GM18907 (cell line): ENCODE measurements around the gene LRRC26.

Experiments
- ATAC-seq: cut with Tn5 transposase; IDR thresholded peaks from one replicate; pipeline ENCODE4 v1.9.1; 2021; ENCODE audit warnings: mild to moderate bottlenecking, moderate library complexity; ENCODE audit not compliant: unreplicated experiment

Gene LRRC26

DNA sequence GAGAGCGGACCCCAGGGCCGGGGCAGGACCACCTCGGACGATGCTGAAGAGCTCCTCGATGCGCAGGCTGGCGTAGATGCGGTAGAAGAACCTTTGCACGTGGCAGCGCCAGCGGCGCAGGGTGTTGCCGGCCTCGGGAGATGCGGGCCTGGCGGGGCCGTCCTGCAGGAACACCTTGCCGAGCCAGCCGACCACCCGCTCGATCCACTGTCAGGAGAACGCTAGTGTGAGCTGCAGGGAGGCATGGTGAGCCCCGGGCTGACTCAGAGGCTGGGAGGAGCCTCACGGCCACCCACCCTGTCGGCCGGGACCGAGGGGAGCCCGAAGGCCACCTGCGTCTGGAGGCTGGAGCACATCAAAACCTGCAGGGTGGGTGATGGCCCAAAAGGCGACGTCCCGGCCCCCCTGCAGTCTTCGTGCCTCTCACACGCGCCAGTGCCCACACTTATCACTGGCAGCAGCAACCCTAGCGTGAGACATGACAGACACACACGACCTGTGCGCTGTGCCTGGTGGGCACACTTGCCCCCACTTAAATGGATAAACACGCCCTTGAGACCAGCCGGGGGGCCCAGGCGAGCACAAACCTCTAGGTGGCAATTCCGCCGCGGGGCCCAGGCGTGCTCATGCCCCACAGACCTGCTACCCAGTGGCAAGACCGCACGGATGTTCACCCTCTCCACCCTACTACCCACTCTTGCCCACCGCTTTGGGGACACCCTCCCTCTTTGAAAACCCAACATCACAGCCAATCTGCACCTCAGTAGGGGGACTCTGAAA lies 15.2 kb upstream of the LRRC26 start:
- no peak for ATAC-seq

- no peak for ATAC-seq
Observed at GRCh38 chr9:137183980-137184595, 14.2 kb upstream of the LRRC26 start.

DNA sequence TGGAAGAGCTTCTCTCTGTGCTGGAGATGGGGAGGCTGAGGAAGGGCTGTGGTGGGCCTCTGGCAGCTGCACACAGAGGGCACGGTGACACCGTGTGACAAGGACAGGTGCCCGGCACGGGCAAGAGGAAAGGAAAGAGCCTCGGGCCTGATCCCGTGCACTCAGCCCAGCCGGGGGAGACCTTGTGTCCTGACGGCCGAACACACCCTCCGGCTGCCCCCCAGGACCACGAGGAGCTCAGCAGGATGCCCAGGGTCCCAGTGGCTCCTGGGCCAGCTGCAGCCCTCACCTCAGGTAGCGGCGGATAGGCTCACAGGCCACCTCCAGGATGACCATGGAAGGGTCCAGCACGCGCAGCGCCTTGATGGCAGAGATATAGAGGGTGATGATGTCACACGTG lies 13.0 kb upstream of the LRRC26 start:
- no peak for ATAC-seq

GRCh38 chr9:137181680-137182079 lies 11.8 kb upstream of the LRRC26 start:
- ATAC-seq = no peak

DNA sequence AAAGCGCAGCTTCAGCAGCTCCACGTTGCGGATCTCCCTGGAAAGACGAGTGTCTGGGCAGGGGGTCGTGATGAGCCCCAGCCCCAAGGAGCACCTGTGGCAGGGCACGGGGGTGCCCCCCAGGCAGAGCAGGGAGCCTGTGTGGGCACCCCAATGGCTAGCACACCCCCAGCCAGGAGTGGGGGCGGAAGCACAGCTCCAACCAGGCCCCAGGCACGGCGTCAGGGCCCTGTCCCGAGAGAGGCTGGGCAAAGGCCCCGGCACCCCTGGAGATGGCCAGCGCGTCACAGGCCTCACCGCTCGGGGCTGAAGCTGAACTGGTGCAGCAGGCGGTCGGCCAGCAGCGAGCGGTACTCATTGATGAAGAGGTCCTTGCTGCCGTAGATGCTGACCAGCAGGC lies 10.6 kb upstream of the LRRC26 start:
- no peak for ATAC-seq

DNA sequence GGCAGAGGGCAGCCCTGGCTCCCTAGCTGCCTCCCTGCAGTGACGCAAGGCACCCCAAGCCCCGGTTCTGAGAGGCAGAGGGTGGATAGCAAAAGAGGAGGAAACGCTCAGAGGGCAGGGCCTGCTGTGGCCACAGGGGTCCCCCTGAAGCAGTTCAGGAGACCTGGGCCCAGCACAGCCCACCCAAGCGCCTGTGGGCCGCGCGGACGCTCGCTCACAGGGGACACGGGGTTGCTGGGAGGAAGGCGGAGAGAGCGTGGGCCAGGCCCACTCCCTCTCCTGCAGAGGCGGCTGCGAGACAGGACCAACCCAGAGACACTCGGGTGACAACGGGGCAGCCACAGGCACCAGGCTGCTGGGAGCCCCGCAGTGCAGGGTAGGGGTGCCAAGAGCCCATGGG lies 9.9 kb upstream of the LRRC26 start:
- no peak for ATAC-seq

DNA sequence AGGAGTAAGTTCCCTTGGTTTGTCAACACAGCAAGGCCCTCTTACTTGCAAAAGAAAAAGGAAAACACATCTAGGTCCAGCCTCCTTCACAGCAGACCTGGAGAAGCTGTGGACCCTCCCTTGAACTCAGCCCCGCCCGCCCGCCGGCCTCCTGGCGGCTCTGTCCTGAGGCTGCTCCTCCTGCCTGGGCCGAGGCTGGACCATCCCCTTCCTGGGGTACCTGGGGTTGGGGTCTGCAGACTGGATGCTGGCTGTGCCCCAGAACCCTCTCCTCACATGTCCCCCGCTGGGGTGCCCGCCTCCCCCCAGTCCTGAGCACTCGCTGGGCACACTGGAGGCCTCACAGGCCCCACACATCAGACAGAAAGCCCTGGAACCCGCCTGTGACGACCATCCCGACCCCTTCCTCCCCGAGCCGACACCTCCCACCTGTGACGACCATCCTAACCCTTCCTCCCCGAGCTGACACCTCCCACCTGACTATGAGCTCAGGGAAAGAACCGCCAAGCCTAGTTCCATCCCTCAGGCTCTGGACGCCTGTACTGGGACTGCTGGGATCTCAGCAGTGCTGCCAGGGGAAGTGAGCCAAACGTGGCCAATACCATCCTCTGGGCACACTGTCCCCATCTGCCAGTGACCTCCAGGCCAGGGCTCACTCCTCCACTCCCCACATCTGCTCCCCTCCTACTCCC lies 9.2 kb upstream of the LRRC26 start:
- ATAC-seq = no peak

DNA sequence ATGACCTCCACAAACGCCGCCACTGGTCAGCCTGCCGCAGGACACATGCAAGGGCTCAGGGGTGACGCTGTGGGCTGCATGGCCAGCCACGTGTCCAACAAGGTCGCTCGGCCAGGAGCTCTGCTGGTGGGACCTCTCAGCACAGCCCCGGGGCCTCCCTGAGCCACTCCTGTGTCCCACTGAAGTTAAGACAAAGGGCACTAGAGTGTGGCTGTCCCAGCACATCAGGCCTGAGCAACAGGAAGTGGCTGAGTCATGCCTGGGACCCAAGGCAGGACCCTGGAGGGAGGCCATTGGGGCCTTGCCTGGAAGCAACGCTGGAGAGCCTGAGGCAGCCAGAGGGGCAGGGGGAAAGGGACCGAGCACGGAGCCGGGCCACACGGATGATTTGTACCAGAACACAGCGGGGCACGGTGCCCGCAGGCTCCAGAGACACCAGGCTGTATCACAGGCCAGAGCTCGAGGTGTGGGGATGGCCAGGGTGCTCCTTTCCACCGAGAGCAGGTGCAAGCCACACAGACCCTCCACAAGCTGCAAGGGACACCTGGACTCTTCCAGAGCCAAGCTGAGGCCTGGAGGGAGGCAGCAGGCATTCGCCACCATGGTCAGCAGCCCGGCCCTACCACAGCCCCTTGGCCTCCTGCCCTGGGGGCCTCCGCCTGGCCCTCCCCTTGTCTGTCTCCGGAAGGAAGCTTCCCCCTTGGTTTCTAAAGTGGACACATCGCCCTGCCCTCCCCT lies 8.5 kb upstream of the LRRC26 start:
- no peak for ATAC-seq

DNA sequence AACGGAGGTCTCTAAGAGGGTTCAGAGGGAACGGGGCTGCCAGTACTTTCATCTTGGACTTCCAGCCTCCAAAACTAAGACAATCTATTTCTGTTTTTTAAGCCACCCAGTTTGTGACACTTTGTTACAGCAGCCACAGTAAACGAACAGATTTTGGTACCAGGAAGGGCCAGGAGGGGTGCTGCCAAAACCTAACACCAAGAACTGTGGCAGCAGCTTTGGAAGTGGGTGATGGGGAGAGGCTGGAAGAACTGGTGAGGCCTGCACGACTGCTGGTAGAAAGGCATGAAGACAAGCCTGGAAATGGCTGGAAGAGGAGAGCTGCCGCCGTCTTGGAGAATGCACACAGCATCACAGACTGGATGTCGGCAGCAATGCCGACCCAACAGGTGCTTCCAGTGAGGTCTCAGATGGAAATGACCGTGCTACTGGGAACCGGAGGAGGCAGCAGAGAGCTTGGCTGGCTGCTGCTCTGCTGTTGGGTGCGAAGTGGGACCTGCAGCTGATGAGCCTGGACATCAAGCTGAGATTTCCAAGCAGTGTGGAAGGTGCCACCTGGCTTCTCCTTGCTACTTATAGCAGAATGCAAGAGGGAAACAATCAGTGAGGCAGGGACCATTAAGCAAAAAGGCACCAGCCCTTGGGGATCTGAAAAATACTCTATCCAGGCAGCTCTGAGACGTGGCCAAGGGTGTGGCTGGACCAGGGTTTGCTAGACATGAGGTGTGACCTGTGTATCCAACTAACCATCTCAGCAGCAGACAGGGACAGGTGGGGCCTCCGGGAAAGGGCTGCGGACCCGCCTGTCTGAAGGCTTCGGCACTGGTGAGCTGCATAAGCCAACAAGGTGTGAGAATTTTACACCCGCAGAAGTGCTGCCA lies 6.7 kb upstream of the LRRC26 start:
- ATAC-seq = no peak

DNA sequence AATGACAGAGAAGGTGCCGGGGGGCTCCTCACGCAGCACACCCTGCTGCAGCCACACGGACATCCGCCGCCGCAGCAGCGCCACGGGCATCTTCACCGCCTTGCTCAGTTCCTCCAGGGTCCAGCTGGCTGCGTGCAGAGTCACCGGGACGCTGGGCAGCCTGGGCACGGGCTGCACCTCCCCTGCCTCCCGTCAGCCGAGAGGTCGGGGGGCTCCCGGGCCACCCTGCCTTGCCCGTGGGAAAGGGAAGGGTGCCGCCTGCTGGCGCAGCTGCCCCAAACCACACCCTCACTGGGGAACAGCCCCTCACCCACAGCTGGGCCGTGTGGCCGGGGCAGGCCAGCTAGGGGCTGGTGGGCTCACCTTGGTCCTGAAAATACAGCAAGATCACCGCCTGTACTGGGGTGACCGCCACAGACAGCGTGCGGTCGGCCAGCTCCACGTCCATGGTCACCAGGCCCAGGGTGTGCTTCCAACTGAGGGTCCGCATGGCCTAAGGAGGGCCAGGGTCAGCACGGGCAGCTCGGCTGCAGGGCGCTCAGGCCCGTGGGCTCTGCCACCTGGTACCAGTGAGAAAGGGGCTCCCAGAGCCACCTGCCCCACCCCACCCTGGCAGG lies 5.6 kb upstream of the LRRC26 start:
- ATAC-seq = no peak

GRCh38 chr9:137174722-137175293 lies 5.0 kb upstream of the LRRC26 start:
- no peak for ATAC-seq

GRCh38 chr9:137173796-137174664 lies 4.2 kb upstream of the LRRC26 start:
- ATAC-seq = no peak

- ATAC-seq = no peak
Observed at GRCh38 chr9:137172901-137173795, 3.3 kb upstream of the LRRC26 start.

DNA sequence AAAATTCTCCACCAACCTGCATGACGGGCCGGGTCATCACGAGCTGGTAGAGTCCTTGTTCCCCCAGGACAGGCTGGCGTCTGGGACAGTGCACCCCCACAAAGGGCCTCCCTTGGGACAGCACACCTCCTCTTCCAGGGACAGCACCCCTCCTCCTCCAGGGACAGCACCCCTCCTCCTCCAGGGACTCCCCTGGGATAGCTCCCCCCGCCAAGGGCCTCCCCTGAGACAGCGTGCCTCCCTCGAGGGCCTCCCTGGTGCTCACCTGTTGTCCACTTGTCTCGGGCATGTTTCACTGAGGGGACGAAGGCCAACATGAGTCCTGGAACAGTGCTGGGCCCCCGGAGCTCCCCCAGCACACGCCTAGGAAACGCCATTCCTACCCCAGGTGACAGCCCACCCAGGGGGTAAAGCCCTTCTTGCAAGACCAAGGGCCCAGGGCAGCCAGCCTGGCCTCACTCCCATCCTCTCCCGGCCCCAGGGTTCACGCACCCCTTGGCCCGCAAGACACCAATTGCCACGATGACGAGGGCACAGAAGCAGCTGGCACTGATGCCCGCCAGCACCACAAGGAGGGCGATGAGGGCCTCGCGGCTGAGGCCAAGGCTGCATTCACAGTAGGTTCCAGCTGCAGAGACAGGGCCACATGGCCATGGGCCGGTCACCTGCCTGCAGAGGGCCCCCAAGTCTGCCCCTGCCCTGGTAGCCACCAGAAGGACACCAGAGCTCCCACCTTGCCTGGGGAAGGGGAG lies 1.5 kb upstream of the LRRC26 start:
- no peak for ATAC-seq

DNA sequence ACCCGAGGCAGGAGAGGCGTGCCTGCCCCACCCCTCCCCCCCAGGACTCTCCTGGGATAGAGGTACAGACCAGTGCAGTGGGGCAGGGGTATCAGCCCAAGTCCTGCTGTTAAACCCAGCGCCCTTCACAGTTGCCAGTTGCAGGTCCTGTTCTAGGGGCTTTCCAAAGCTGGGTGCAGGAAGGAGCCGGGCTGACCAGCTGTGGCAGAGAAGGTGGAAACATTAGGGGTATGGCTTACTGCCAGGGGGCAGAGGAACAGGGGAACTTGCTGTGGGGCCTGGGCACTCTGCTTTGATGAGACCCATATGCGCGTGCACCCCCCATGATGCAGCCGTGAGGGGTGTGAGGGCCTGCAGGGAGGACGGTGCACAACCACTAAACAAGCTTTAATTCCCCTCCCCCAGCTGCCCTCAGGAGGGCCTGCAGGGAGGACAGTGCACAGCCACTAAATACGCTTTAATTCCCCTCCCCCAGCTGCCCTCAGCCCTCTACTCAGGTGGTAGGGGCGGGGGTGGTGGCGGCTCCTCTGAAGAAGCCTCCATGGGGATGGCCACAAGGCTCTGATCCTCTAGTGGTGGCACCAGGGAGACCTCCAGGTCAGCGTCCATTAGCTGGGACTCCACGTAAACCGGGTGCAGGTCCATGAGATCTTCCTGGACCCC lies 766 bp upstream of the LRRC26 start:
- ATAC-seq = no peak
